Measurements from ENCODE around the gene GGT5.
"Not testable (repeated sequence)": the region's sequence is repeated elsewhere in the genome, so short reads cannot be mapped to it uniquely, and the experiment has no call there.

Gene GGT5

GRCh38 chr22:24245030-24245431 lies at the start of gene GGT5:
Gene GGT5 (minus strand): TSS chr22:24245082. CDS start chr22:24244725, 357 bp downstream.
- not testable (repeated sequence) for DNase-seq

- DNase-seq, result not testable (repeated sequence)
These were observed 47.4 kb upstream of the GGT5 start for GRCh38 chr22:24292202-24292830.

- DNase-seq, result no peak
These were observed 46.8 kb upstream of the GGT5 start for GRCh38 chr22:24291515-24292201.

- no peak for DNase-seq
These were observed 45.6 kb upstream of the GGT5 start for GRCh38 chr22:24290459-24290858.

- no peak for DNase-seq
These were observed 44.9 kb upstream of the GGT5 start for GRCh38 chr22:24289741-24290163.

- no peak for DNase-seq
These were observed 44.2 kb upstream of the GGT5 start for GRCh38 chr22:24289114-24289513.

GRCh38 chr22:24287801-24288200 lies 42.9 kb upstream of the GGT5 start:
- not testable (repeated sequence) for DNase-seq

- not testable (repeated sequence) for DNase-seq
These were observed 42.3 kb upstream of the GGT5 start for GRCh38 chr22:24287212-24287611.

GRCh38 chr22:24285245-24285644 lies 40.4 kb upstream of the GGT5 start:
- no peak for DNase-seq

GRCh38 chr22:24284747-24285203 lies 39.9 kb upstream of the GGT5 start:
- DNase-seq, result no peak

GRCh38 chr22:24282401-24282800 lies 37.5 kb upstream of the GGT5 start:
- DNase-seq, result no peak

GRCh38 chr22:24280363-24280762 lies 35.5 kb upstream of the GGT5 start:
- not testable (repeated sequence) for DNase-seq

GRCh38 chr22:24274696-24275405 lies 30.0 kb upstream of the GGT5 start:
- not testable (repeated sequence) for DNase-seq

GRCh38 chr22:24273906-24274305 lies 29.0 kb upstream of the GGT5 start:
- DNase-seq, result not testable (repeated sequence)

- DNase-seq, result not testable (repeated sequence)
These were observed 28.1 kb upstream of the GGT5 start for GRCh38 chr22:24273031-24273430.

- no peak for DNase-seq
These were observed 26.5 kb upstream of the GGT5 start for GRCh38 chr22:24271386-24271854.

GRCh38 chr22:24270556-24271385 lies 25.9 kb upstream of the GGT5 start, which contains the start of gene SPECC1L:
Gene SPECC1L (plus strand): TSS chr22:24270831. CDS start chr22:24302232, 31,401 bp downstream.
- DNase-seq, result peak; percentile 82

GRCh38 chr22:24266495-24266894 lies 21.6 kb upstream of the GGT5 start:
- not testable (repeated sequence) for DNase-seq

- DNase-seq, result no peak
These were observed 20.9 kb upstream of the GGT5 start for GRCh38 chr22:24265734-24266133.

GRCh38 chr22:24264329-24264896 lies 19.5 kb upstream of the GGT5 start:
- DNase-seq, result not testable (repeated sequence)

GRCh38 chr22:24263479-24263878 lies 18.6 kb upstream of the GGT5 start:
- DNase-seq, result not testable (repeated sequence)

GRCh38 chr22:24262185-24262749 lies 17.4 kb upstream of the GGT5 start:
- not testable (repeated sequence) for DNase-seq

Data from DMS153 (cell line).